Measurements from ENCODE around the gene IGSF11. TPM values are rescaled to one million over a fixed set of nuclear protein-coding genes. Genes with fewer than 3 reads are reported as not detected.

Gene IGSF11
- total and polyA plus RNA-seq, 9 of the 15 experiments (the other 6 are each of a cell fraction or from before 2014, with no cell fraction given) = 1.2 to 2.8 (median 1.7) TPM

GRCh38 chr3:118938183-118938961, 96.3 kb downstream of the IGSF11 start (continued):
- TF ChIP-seq SP1 (CRISPR knock-in tag; IDR thresholded peaks at IDR 0.05) = no peak
- peak; percentile 91 for TF ChIP-seq FOSL1 (tag; conservative IDR thresholded peaks at IDR 0.05)
- no peak for TF ChIP-seq MECOM (CRISPR knock-in tag; IDR thresholded peaks at IDR 0.05)
- TF ChIP-seq E2F3 (CRISPR knock-in tag; IDR thresholded peaks at IDR 0.05) = no peak
- no peak for TF ChIP-seq CHCHD3 (CRISPR knock-in tag; IDR thresholded peaks at IDR 0.05)
- TF ChIP-seq ELF4 (CRISPR knock-in tag; IDR thresholded peaks at IDR 0.05) = no peak
- TF ChIP-seq SREBF1 (IDR thresholded peaks at IDR 0.05; ENCODE audit: borderline replicate concordance, low read depth, low read length) = no peak
- TF ChIP-seq PHF20 (IDR thresholded peaks at IDR 0.05; ENCODE audit: partially characterized antibody) = no peak
- TF ChIP-seq, protein P1, sequence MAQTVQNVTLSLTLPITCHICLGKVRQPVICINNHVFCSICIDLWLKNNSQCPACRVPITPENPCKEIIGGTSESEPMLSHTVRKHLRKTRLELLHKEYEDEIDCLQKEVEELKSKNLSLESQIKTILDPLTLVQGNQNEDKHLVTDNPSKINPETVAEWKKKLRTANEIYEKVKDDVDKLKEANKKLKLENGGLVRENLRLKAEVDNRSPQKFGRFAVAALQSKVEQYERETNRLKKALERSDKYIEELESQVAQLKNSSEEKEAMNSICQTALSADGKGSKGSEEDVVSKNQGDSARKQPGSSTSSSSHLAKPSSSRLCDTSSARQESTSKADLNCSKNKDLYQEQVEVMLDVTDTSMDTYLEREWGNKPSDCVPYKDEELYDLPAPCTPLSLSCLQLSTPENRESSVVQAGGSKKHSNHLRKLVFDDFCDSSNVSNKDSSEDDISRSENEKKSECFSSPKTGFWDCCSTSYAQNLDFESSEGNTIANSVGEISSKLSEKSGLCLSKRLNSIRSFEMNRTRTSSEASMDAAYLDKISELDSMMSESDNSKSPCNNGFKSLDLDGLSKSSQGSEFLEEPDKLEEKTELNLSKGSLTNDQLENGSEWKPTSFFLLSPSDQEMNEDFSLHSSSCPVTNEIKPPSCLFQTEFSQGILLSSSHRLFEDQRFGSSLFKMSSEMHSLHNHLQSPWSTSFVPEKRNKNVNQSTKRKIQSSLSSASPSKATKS (CRISPR knock-in tag; IDR thresholded peaks at IDR 0.05) = no peak
- no peak for TF ChIP-seq NELFE (IDR thresholded peaks at IDR 0.05; ENCODE audit: insufficient read depth, insufficient read length)
- no peak for TF ChIP-seq NR1H2 (CRISPR knock-in tag; IDR thresholded peaks at IDR 0.05)
- peak; percentile 16 to 46; a peak in 3 of 4 replicates for TF ChIP-seq TRIM24 (IDR thresholded peaks at IDR 0.05)
- no peak for TF ChIP-seq HOXB6 (CRISPR knock-in tag; IDR thresholded peaks at IDR 0.05; ENCODE audit: borderline replicate concordance)
- no peak for TF ChIP-seq PURB (CRISPR knock-in tag; IDR thresholded peaks at IDR 0.05; ENCODE audit: low read depth)
- no peak for TF ChIP-seq CBFB (CRISPR knock-in tag; IDR thresholded peaks at IDR 0.05)
- TF ChIP-seq, protein P2, sequence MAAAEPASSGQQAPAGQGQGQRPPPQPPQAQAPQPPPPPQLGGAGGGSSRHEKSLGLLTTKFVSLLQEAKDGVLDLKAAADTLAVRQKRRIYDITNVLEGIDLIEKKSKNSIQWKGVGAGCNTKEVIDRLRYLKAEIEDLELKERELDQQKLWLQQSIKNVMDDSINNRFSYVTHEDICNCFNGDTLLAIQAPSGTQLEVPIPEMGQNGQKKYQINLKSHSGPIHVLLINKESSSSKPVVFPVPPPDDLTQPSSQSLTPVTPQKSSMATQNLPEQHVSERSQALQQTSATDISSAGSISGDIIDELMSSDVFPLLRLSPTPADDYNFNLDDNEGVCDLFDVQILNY (CRISPR knock-in tag; IDR thresholded peaks at IDR 0.05) = no peak
- TF ChIP-seq ZEB2 (IDR thresholded peaks at IDR 0.05) = peak; percentile 32; the same call in 1 of the 2 replicates
- no peak for TF ChIP-seq HNRNPL (IDR thresholded peaks at IDR 0.05; ENCODE audit: low read depth, low read length)
- no peak for TF ChIP-seq CREBBP (IDR thresholded peaks at IDR 0.05; ENCODE audit: low read depth, low read length)
- TF ChIP-seq RBM17 (IDR thresholded peaks at IDR 0.05; ENCODE audit: borderline replicate concordance, low read depth, low read length) = no peak
- TF ChIP-seq ZNF75A (CRISPR knock-in tag; IDR thresholded peaks at IDR 0.05) = no peak
- no peak for TF ChIP-seq EHMT2 (IDR thresholded peaks at IDR 0.05)
- TF ChIP-seq MLLT1 (IDR thresholded peaks at IDR 0.05) = no peak
- no peak for TF ChIP-seq YY1 (IDR thresholded peaks at IDR 0.05; ENCODE audit: borderline replicate concordance in 1 of 3, control insufficient read depth in 1 of 3, extremely low read depth in 1 of 3, insufficient read depth in 3 of 3, insufficient read length in 1 of 3, insufficient replicate concordance in 2 of 3, low read depth in 1 of 3, low read length in 2 of 3)
- peak; percentile 71 for TF ChIP-seq NFE2 (IDR thresholded peaks at IDR 0.05; ENCODE audit: low read depth)
- no peak for TF ChIP-seq LEF1 (IDR thresholded peaks at IDR 0.05)
- TF ChIP-seq HDGF (IDR thresholded peaks at IDR 0.05) = no peak
